PFSK-1 (cell line): Measurements from ENCODE around the gene IL22.

Experiments used
- FOXP2 ChIP-seq: optimal IDR thresholded peaks from 2 replicates; pipeline ENCODE3; 2011; ENCODE audit warnings: borderline replicate concordance, control low read depth, inconsistent platforms; ENCODE audit not compliant: insufficient read depth; ENCODE audit errors: extremely low read length, extremely low read depth
- POLR2AphosphoS5 ChIP-seq: IDR thresholded peaks from 2 replicates; pipeline ENCODE4 v1.6.1; 2012; ENCODE audit warnings: low read depth, mild to moderate bottlenecking, control low read depth, low read length, moderate library complexity
- REST ChIP-seq, 2 experiments: IDR thresholded peaks; 2 replicates each; pipeline versions ENCODE4 v1.6.1 to v1.8.0; 2011 to 2012; ENCODE audit warnings: low read depth in 2 of 2, low read length in 2 of 2, control low read depth in 1 of 2, inconsistent platforms in 1 of 2, mild to moderate bottlenecking in 1 of 2, moderate library complexity in 1 of 2; ENCODE audit not compliant: insufficient read depth in 1 of 2
- SIN3A ChIP-seq: IDR thresholded peaks from 2 replicates; pipeline ENCODE4 v1.6.1; 2012; ENCODE audit warnings: mild to moderate bottlenecking, low read length, moderate library complexity, borderline replicate concordance; ENCODE audit not compliant: insufficient read depth
- TAF1 ChIP-seq: IDR thresholded peaks from 2 replicates; pipeline ENCODE4 v1.6.1; 2012; ENCODE audit warnings: low read length, control low read depth, borderline replicate concordance; ENCODE audit not compliant: insufficient read depth

- TF ChIP-seq REST (IDR thresholded peaks at IDR 0.05; ENCODE audit: insufficient read depth in 1 of 2, low read depth in 2 of 2, low read length in 2 of 2), result no peak
- TF ChIP-seq POLR2AphosphoS5, result no peak
- TF ChIP-seq TAF1, result no peak
- TF ChIP-seq SIN3A, result no peak
- no peak for TF ChIP-seq FOXP2
These were observed 22.2 kb downstream of the IL22 start for GRCh38 chr12:68231229-68231628.
